ENCODE results near the gene TRIM52. TPM values are rescaled to one million over a fixed set of nuclear protein-coding genes. Genes with fewer than 3 reads are reported as not detected.

Gene TRIM52
- total RNA-seq, 4 donors from 2014 or later = 5.2 to 13.2 (median 9.3) TPM

DNA sequence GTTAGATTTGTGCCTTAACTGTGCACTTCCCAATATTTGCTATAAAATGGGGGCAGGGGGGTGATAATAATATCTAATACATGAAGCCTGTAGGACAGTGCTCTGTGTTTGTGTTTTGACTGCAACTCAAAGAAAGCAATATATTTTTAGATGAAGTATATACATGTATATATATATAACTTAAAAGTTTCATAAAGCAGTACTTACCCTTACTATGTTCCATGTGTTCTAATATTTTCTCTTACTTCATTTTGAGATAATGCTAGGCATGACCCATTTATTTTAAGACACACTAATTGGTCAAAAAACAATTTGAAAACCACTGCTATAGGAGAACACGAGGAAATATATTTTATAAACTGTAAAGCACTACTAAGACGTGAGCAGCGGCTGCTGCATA, 2.4 kb downstream of the TRIM52 start:
- WGBS, 2 donors = 66 to 72% methylated on average over 3 of the region's 3 CpGs
- DNase-seq (ENCODE audit: low spot score in 2 of 2) = no peak
- TF ChIP-seq POLR2A (IDR thresholded peaks at IDR 0.05) = no peak
- TF ChIP-seq, protein P1, sequence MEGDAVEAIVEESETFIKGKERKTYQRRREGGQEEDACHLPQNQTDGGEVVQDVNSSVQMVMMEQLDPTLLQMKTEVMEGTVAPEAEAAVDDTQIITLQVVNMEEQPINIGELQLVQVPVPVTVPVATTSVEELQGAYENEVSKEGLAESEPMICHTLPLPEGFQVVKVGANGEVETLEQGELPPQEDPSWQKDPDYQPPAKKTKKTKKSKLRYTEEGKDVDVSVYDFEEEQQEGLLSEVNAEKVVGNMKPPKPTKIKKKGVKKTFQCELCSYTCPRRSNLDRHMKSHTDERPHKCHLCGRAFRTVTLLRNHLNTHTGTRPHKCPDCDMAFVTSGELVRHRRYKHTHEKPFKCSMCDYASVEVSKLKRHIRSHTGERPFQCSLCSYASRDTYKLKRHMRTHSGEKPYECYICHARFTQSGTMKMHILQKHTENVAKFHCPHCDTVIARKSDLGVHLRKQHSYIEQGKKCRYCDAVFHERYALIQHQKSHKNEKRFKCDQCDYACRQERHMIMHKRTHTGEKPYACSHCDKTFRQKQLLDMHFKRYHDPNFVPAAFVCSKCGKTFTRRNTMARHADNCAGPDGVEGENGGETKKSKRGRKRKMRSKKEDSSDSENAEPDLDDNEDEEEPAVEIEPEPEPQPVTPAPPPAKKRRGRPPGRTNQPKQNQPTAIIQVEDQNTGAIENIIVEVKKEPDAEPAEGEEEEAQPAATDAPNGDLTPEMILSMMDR (IDR thresholded peaks at IDR 0.05) = no peak
- H3K4me3 ChIP-seq (ENCODE audit: low read depth, poor library complexity, severe bottlenecking) = no peak overlapping the region
- intact Hi-C loops (cut with DNase I; ENCODE audit: low total_unique reads) = no loop called here

DNA sequence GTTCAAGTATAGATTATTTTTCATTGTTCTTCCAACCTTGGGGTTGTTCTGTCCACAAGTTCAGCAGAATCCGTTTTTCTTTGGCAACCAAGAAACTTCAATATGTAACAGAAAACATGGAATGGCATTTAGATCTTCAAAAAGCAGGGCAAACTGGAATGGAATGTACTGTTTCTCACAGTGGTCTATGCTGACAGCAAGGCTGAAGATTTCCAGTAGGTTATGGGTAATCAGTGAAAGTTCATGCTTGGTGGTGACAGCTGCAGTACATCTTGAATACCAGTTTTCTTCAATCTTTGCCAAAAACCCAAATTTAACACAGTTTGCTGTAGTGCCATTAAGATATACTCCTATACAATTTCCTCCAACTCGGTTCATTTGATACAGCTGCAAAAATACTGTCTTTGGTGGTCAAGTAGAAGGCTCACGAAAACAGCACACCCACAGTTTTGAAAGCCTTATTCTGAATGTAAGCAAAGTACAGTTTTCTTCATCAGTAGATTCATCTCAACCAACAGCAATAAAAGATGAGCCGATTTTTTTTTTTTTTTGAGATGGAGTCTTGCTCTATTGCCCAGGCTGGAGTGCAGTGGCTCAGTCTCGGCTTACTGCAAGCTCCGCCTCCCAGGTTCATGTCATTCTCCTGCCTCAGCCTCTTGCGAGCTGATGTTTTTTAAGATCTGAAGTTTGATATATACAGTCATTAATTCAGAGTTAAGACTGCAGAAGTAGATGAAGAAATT, 4.9 kb downstream of the TRIM52 start:
- peak in 1 of 2 donors; percentile 15 for DNase-seq (ENCODE audit: low spot score in 2 of 2)
- H3K4me3 ChIP-seq (ENCODE audit: low read depth, poor library complexity, severe bottlenecking) = no peak overlapping the region
- TF ChIP-seq, protein P1 (IDR thresholded peaks at IDR 0.05) = no peak
- TF ChIP-seq POLR2A (IDR thresholded peaks at IDR 0.05) = no peak
- 75 to 78% methylated on average over 7 of the region's 7 CpGs for WGBS, 2 donors
- intact Hi-C loops (cut with DNase I; ENCODE audit: low total_unique reads) = no loop called here

DNA sequence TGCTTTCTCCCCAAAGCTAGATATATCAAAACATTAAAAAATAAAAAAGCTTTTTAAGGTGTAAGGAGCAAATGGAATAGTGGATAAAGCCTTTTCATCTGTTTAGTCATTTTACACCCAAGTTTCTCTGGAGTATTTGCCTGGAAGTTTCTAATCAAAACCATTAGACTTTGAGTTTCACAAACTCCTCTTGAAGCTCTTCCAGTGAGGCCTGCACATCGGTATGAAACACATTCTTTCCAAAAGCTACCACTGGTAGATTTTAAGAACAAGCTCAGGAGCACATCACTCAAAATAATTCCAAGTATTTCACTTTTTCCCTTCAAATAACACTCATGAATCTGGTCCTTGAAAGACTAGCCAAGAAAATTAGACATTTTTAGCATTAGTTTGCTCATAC, 5.7 kb downstream of the TRIM52 start:
- DNase-seq (ENCODE audit: low spot score in 2 of 2) = no peak
- H3K4me3 ChIP-seq (ENCODE audit: low read depth, poor library complexity, severe bottlenecking) = no peak overlapping the region
- intact Hi-C loops (cut with DNase I; ENCODE audit: low total_unique reads) = no loop called here
- WGBS, 2 donors = 35% methylated on average over 1 of the region's 1 CpG
- TF ChIP-seq, protein P1 (IDR thresholded peaks at IDR 0.05) = no peak
- TF ChIP-seq POLR2A (IDR thresholded peaks at IDR 0.05) = no peak

DNA sequence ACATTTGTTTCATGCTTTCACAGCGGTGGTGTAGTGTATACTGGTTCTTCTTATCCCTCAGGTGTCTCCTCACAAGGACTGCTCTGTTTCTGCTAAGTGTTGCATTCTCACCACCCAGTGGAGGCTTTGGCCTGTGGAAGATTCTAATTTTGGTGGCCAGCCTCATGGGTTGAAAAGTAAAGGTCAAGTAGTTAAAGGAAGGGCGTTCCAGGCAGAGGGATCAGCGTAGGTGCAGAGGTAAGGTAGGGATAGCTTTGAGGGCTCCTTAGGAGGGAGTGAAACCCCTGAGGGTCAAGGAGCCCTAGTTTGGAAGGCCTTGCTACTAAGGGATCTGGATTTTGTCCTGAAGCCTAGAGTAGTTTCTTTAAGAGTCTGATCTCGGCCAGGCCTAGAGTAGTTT, 12.7 kb downstream of the TRIM52 start:
- 74 to 81% methylated on average over 4 of the region's 4 CpGs for whole genome bisulfite sequencing, 2 donors
- intact Hi-C loops (cut with DNase I; ENCODE audit: low total_unique reads) = no loop called here
- TF ChIP-seq POLR2A (IDR thresholded peaks at IDR 0.05) = no peak
- TF ChIP-seq, protein P1 (IDR thresholded peaks at IDR 0.05) = no peak
- DNase-seq (ENCODE audit: low spot score in 2 of 2) = no peak
- H3K4me3 ChIP-seq (ENCODE audit: low read depth, poor library complexity, severe bottlenecking) = no peak overlapping the region

DNA sequence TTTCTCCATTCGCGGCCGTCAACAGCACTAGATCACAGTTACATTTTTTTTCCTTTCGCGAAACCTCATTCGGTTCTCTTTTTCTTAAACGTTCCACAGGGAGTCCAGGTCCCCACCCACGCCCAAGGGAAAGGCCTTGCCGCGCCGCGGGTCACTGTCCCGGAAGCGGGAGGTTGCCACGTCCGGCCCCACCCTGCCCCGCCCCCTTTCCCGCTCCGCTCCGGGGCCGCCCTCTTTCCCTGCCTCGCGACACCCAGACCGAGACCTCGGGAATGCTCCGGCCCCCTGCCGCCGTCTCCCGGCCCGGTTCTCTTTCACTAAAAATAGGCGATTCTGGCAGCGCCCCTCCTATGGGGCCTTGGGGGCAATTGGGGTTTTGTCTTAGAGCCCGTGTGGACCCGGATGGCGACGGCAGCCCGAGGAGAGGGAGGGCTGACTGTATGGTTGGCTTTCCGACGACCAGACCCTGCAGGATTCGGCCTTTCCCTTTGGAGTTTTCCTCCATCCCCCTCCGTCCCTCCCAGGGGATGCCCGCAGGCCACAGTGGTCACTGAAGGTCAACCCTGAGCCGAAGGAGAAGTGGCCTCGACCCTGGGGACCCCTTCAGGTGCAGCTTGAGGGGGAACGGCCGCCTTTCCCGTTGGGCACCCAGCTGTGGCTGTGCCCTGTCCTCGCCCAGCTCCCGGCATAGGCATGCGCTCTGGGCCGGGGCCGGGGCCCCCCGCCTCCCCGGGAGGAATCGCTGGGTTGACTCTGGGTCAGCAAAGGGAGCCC, 14.5 kb downstream of the TRIM52 start:
- 0 to 1% methylated on average over 36 to 47 of the region's 55 CpGs for WGBS, 2 donors
- peak overlapping the region; percentile 65 for H3K4me3 ChIP-seq (ENCODE audit: low read depth, poor library complexity, severe bottlenecking)
- peak; percentile 89 to 98 for DNase-seq (ENCODE audit: low spot score in 2 of 2)
- intact Hi-C loops (cut with DNase I; ENCODE audit: low total_unique reads) = no loop called here
- TF ChIP-seq, protein P1 (IDR thresholded peaks at IDR 0.05) = no peak
- TF ChIP-seq POLR2A (IDR thresholded peaks at IDR 0.05) = peak in 1 of 2 donors; percentile 63
